ENCODE results near the gene IGDCC3.

Gene IGDCC3

GRCh38 chr15:65302061-65302460 is 75.7 kb downstream of the IGDCC3 start:
- H3K4me3 ChIP-seq (ENCODE audit: low read depth, low read length) = no peak overlapping the region

GRCh38 chr15:65300924-65301441 is 76.8 kb downstream of the IGDCC3 start:
- in situ Hi-C loops (cut with HindIII; ENCODE audit: low sequenced_read_pairs) = no loop called here
- no peak overlapping the region for H3K4me3 ChIP-seq (ENCODE audit: low read depth, low read length)
- no peak for DNase-seq (ENCODE audit: low read depth, low spot score)
- TF ChIP-seq CTCF (IDR thresholded peaks at IDR 0.05; ENCODE audit: low read depth, low read length) = no peak

More at GRCh38 chr15:65302061-65302460, 75.7 kb downstream of the IGDCC3 start:
- no peak for DNase-seq (ENCODE audit: low read depth, low spot score)
- TF ChIP-seq CTCF (IDR thresholded peaks at IDR 0.05; ENCODE audit: low read depth, low read length) = no peak
- in situ Hi-C loops (cut with HindIII; ENCODE audit: low sequenced_read_pairs) = no loop called here

GRCh38 chr15:65298731-65299130 is 79.1 kb downstream of the IGDCC3 start:
- H3K4me3 ChIP-seq (ENCODE audit: low read depth, low read length) = no peak overlapping the region
- DNase-seq (ENCODE audit: low read depth, low spot score) = no peak
- TF ChIP-seq CTCF (IDR thresholded peaks at IDR 0.05; ENCODE audit: low read depth, low read length) = no peak
- in situ Hi-C loops (cut with HindIII; ENCODE audit: low sequenced_read_pairs) = no loop called here

GRCh38 chr15:65292938-65293518 is 84.8 kb downstream of the IGDCC3 start:
- DNase-seq (ENCODE audit: low read depth, low spot score) = no peak
- in situ Hi-C loops (cut with HindIII; ENCODE audit: low sequenced_read_pairs) = no loop called here
- H3K4me3 ChIP-seq (ENCODE audit: low read depth, low read length) = no peak overlapping the region
- TF ChIP-seq CTCF (IDR thresholded peaks at IDR 0.05; ENCODE audit: low read depth, low read length) = no peak

- no peak for DNase-seq (ENCODE audit: low read depth, low spot score)
- in situ Hi-C loops (cut with HindIII; ENCODE audit: low sequenced_read_pairs) = no loop called here
- TF ChIP-seq CTCF (IDR thresholded peaks at IDR 0.05; ENCODE audit: low read depth, low read length) = no peak
- H3K4me3 ChIP-seq (ENCODE audit: low read depth, low read length) = no peak overlapping the region
Measured at GRCh38 chr15:65290228-65290627, 87.6 kb downstream of the IGDCC3 start.

GRCh38 chr15:65289261-65289854 is 88.4 kb downstream of the IGDCC3 start:
- no peak for TF ChIP-seq CTCF (IDR thresholded peaks at IDR 0.05; ENCODE audit: low read depth, low read length)
- no peak for DNase-seq (ENCODE audit: low read depth, low spot score)
- in situ Hi-C loops (cut with HindIII; ENCODE audit: low sequenced_read_pairs) = no loop called here
- H3K4me3 ChIP-seq (ENCODE audit: low read depth, low read length) = no peak overlapping the region

All from astrocyte of the spinal cord (primary cell).